Tibial artery (tissue), 4 donors: Measurements from ENCODE around the gene MC1R.
A peak's percentile ranks its signal among the peaks of the same experiment; 100 is the strongest.

Source experiments
- DNase-seq, 2 donors: peaks; one replicate each; pipeline ENCODE4 v3.0.0-alpha.2; 2019
- H3K27ac ChIP-seq, 2 donors: fragments of 200-600 bp; sonication (generic) in 1 of 2; 1 replicate in 1 of 2; 2 replicates in 1 of 2; pipeline ENCODE4 v1.5.1; 2018 to 2019; ENCODE audit warnings: mild to moderate bottlenecking in 1 of 2
- H3K27me3 ChIP-seq, 2 donors: fragments of 200-600 bp; sonication (generic) in 1 of 2; one replicate each; pipeline versions ENCODE4 v1.5.1 to v1.6.0; 2016 to 2019
- H3K36me3 ChIP-seq, 3 donors: fragments of 200-600 bp; sonication (generic) in 2 of 3; one replicate each; pipeline ENCODE4 v1.5.1; 2016 to 2019; ENCODE audit warnings: mild to moderate bottlenecking in 2 of 3
- H3K4me1 ChIP-seq, 4 donors: fragments of 200-600 bp; sonication (generic) in 2 of 4; 1 replicate in 3 of 4; 2 replicates in 1 of 4; pipeline ENCODE4 v1.5.1; 2016 to 2019
- H3K4me3 ChIP-seq, 2 donors: fragments of 200-600 bp; sonication (generic) in 1 of 2; 1 replicate in 1 of 2; 2 replicates in 1 of 2; pipeline ENCODE4 v1.5.1; 2018 to 2019; ENCODE audit warnings: mild to moderate bottlenecking in 2 of 2
- H3K9me3 ChIP-seq, 3 donors: fragments of 200-600 bp; sonication (generic) in 1 of 3; one replicate each; pipeline ENCODE4 v1.5.1; 2016 to 2019
- CTCF ChIP-seq, 2 experiments: fragments of 200-600 bp in 1 of 2; fragments of 450-650 bp in 1 of 2; IDR thresholded peaks; one replicate each; pipeline ENCODE4 v1.5.1; 2017 to 2019; ENCODE audit warnings: antibody characterized with exemption in 2 of 2, mild to moderate bottlenecking in 1 of 2, moderate library complexity in 1 of 2
- intact Hi-C: fragments of 100-400 bp; cut with DNase I; formaldehyde crosslinking; loops from one replicate; pipeline ENCODE4 v1.15.0; 2023; ENCODE audit warnings: low total_unique reads

MC1R gene

GRCh38 chr16:89949121-89949742 lies 30.6 kb downstream of the MC1R start:
- H3K27ac ChIP-seq: peak overlapping the region; percentile 39 to 71
- H3K4me1 ChIP-seq: peaks cover 0 to 24% (median 17%) of the 10 kb centered on the region in 4 donors
- DNase-seq: no peak
- H3K4me3 ChIP-seq: peak overlapping the region; percentile 61 to 63
- H3K36me3 ChIP-seq: peaks cover 0 to 1% (median 0%) of the 10 kb centered on the region in 3 donors
- intact Hi-C loops: no loop called here
- TF ChIP-seq CTCF (IDR thresholded peaks at IDR 0.05): no peak
- peaks cover 0 to 4% of the 10 kb centered on the region in 2 donors for H3K27me3 ChIP-seq
- H3K9me3 ChIP-seq: no peaks in the 10 kb centered on the region

- no peak for DNase-seq
- intact Hi-C loops: no loop called here
- Histone ChIP-seq H3K27ac (no peak overlapping the region), H3K9me3 (no peaks in the 10 kb centered on the region), H3K4me3 (peak overlapping the region in 1 of 2 donors; percentile 61), H3K4me1 (peaks cover 0 to 24% (median 17%) of the 10 kb centered on the region in 4 donors), H3K27me3 (no peaks in the 10 kb centered on the region), H3K36me3 (peaks cover 0 to 6% (median 2%) of the 10 kb centered on the region in 3 donors)
- TF ChIP-seq CTCF (IDR thresholded peaks at IDR 0.05): no peak
These were observed 31.1 kb downstream of the MC1R start for GRCh38 chr16:89949756-89950155.

- peaks cover 0 to 24% (median 17%) of the 10 kb centered on the region in 4 donors for H3K4me1 ChIP-seq
- H3K4me3 ChIP-seq: no peak overlapping the region
- intact Hi-C loops: no loop called here
- no peak overlapping the region for H3K27ac ChIP-seq
- no peaks in the 10 kb centered on the region for H3K9me3 ChIP-seq
- H3K36me3 ChIP-seq: peaks cover 0 to 17% (median 15%) of the 10 kb centered on the region in 3 donors
- no peak for TF ChIP-seq CTCF (IDR thresholded peaks at IDR 0.05)
- DNase-seq: no peak
- H3K27me3 ChIP-seq: no peaks in the 10 kb centered on the region
These were observed 32.8 kb downstream of the MC1R start for GRCh38 chr16:89951509-89951908.

- Histone ChIP-seq H3K36me3 (peaks cover 0 to 23% (median 21%) of the 10 kb centered on the region in 3 donors), H3K4me1 (peaks cover 0 to 24% (median 17%) of the 10 kb centered on the region in 4 donors), H3K9me3 (no peaks in the 10 kb centered on the region), H3K4me3 (no peak overlapping the region), H3K27me3 (no peaks in the 10 kb centered on the region), H3K27ac (no peak overlapping the region)
- intact Hi-C loops: no loop called here
- no peak for DNase-seq
- TF ChIP-seq CTCF (IDR thresholded peaks at IDR 0.05): no peak
These were observed 33.4 kb downstream of the MC1R start for GRCh38 chr16:89952049-89952448.

GRCh38 chr16:89952551-89952950 lies 33.9 kb downstream of the MC1R start:
- no peak for DNase-seq
- H3K4me3 ChIP-seq: no peak overlapping the region
- peaks cover 0 to 20% (median 16%) of the 10 kb centered on the region in 4 donors for H3K4me1 ChIP-seq
- intact Hi-C loops: no loop called here
- no peaks in the 10 kb centered on the region for H3K9me3 ChIP-seq
- TF ChIP-seq CTCF (IDR thresholded peaks at IDR 0.05): no peak
- no peak overlapping the region for H3K27ac ChIP-seq
- peaks cover 0 to 28% (median 26%) of the 10 kb centered on the region in 3 donors for H3K36me3 ChIP-seq
- no peaks in the 10 kb centered on the region for H3K27me3 ChIP-seq
